GM12878 (cell line): ENCODE results near the gene DMD. TPM values are rescaled to one million over a fixed set of nuclear protein-coding genes. Genes with fewer than 3 reads are reported as not detected.

Experiments
- BCL11A ChIP-seq: IDR thresholded peaks from 2 replicates; pipeline ENCODE4 v1.6.1; 2011; ENCODE audit warnings: low read depth, low read length
- CEBPB ChIP-seq, 2 experiments: fragments of 150-350 bp in 1 of 2; IDR thresholded peaks; 2 replicates each; pipeline ENCODE4 v1.6.1; 2012 to 2014; ENCODE audit warnings: low read depth in 2 of 2, low read length in 2 of 2, borderline replicate concordance in 1 of 2, inconsistent platforms in 1 of 2
- CUX1 ChIP-seq: IDR thresholded peaks from 2 replicates; pipeline ENCODE4 v1.6.1; 2012; ENCODE audit warnings: improper control_type of control experiment, low read depth, low read length; ENCODE audit not compliant: insufficient replicate concordance
- EED ChIP-seq: sonication (generic); IDR thresholded peaks from 2 replicates; pipeline ENCODE4 v1.6.1; 2016; ENCODE audit warnings: antibody characterized with exemption, low read depth
- HCFC1 ChIP-seq: fragments of 150-350 bp; IDR thresholded peaks from 2 replicates; pipeline ENCODE4 v1.6.1; 2014; ENCODE audit warnings: low read length
- POLR2AphosphoS2 ChIP-seq: IDR thresholded peaks from 2 replicates; pipeline ENCODE4 v1.6.1; 2011; ENCODE audit warnings: low read depth, mild to moderate bottlenecking, low read length, improper control_type of control experiment, moderate library complexity
- RB1 ChIP-seq: fragments of 450-650 bp; formaldehyde crosslinking; IDR thresholded peaks from 2 replicates; pipeline ENCODE4 v1.6.1; 2017; ENCODE audit warnings: mild to moderate bottlenecking, borderline replicate concordance
- RUNX3 ChIP-seq: IDR thresholded peaks from 2 replicates; pipeline ENCODE4 v1.6.1; 2012; ENCODE audit warnings: low read length, inconsistent platforms
- STAT1 ChIP-seq: fragments of 450-650 bp; conservative IDR thresholded peaks from 2 replicates; pipeline ENCODE4 v1.6.1; 2014; ENCODE audit warnings: antibody characterized with exemption, mild to moderate bottlenecking
- SUPT20H ChIP-seq: IDR thresholded peaks from 2 replicates; pipeline ENCODE4 v1.6.1; 2011; ENCODE audit warnings: low read depth, mild to moderate bottlenecking, low read length, moderate library complexity, borderline replicate concordance; ENCODE audit not compliant: control insufficient read depth
- USF1 ChIP-seq: IDR thresholded peaks from 2 replicates; pipeline ENCODE4 v1.6.1; 2011; ENCODE audit warnings: borderline replicate concordance, low read depth, mild to moderate bottlenecking, moderate library complexity, mixed read lengths, low read length; ENCODE audit not compliant: insufficient read depth; ENCODE audit errors: extremely low read length
- ZNF207 ChIP-seq: fragments of 450-650 bp; IDR thresholded peaks from 2 replicates; pipeline ENCODE4 v1.6.1; 2014; ENCODE audit warnings: antibody characterized with exemption, mild to moderate bottlenecking, borderline replicate concordance
- ZNF622 ChIP-seq: fragments of 450-650 bp; IDR thresholded peaks from 2 replicates; pipeline ENCODE4 v1.6.1; 2017; ENCODE audit warnings: mild to moderate bottlenecking, inconsistent platforms
- ZNF687 ChIP-seq: fragments of 450-650 bp; IDR thresholded peaks from 2 replicates; pipeline ENCODE4 v1.6.1; 2017; ENCODE audit warnings: mild to moderate bottlenecking, moderate library complexity
- polyA plus RNA-seq, 11 experiments: library from polyadenylated mRNA; depleted of rRNA in 4 of 11; unstranded in 6 of 11; stranded (reverse) in 5 of 11; fragments of >200 nt; fragmentation: Nextera tagmentation in 4 of 11; fragmentation: Illumina TruSeq in 1 of 11; extraction: Ambion mirVana in 4 of 11; extraction: Trizol in 1 of 11; gene quantifications; 1 replicate in 1 of 11; 2 replicates in 10 of 11; pipeline versions ENCODE4 v1.2.1 to v1.2.3, GENCODE V29; 2011 to 2016; ENCODE audit warnings: inconsistent platforms in 2 of 11, missing spikeins in 2 of 11, low read depth in 1 of 11
- total RNA-seq, 4 experiments: library from RNA; depleted of rRNA in 3 of 4; stranded (reverse); fragments of >200 nt in 3 of 4; fragmentation: Illumina TruSeq in 1 of 4; extraction: Trizol in 1 of 4; gene quantifications; 2 replicates each; pipeline versions ENCODE4 v1.2.1 to v1.2.3, GENCODE V29; 2013 to 2021

The DMD gene
- total and polyA plus RNA-seq, 10 of the 15 experiments (the other 5 are each of a cell fraction or from before 2014, with no cell fraction given) = 1.4 to 24.3 (median 4.3) TPM

GRCh38 chrX:31168551-31168950 lies 2042.8 kb downstream of the DMD start (continued):
- no peak for TF ChIP-seq CUX1
- no peak for TF ChIP-seq CEBPB (IDR thresholded peaks at IDR 0.05; ENCODE audit: borderline replicate concordance in 1 of 2, low read depth in 2 of 2, low read length in 2 of 2)
- TF ChIP-seq USF1 = no peak
- no peak for TF ChIP-seq ZNF622
- TF ChIP-seq RB1 = no peak
- TF ChIP-seq ZNF687 = peak; percentile 72; the same call in 1 of the 2 replicates
- TF ChIP-seq EED = no peak
- TF ChIP-seq SUPT20H = no peak
- TF ChIP-seq RUNX3 = peak; percentile 58
- peak; percentile 63; the same call in 1 of the 2 replicates for TF ChIP-seq BCL11A
- no peak for TF ChIP-seq ZNF207
- no peak for TF ChIP-seq HCFC1
- no peak for TF ChIP-seq POLR2AphosphoS2
- TF ChIP-seq STAT1 = no peak
